Measurements from ENCODE around the gene KCTD13.

DNA sequence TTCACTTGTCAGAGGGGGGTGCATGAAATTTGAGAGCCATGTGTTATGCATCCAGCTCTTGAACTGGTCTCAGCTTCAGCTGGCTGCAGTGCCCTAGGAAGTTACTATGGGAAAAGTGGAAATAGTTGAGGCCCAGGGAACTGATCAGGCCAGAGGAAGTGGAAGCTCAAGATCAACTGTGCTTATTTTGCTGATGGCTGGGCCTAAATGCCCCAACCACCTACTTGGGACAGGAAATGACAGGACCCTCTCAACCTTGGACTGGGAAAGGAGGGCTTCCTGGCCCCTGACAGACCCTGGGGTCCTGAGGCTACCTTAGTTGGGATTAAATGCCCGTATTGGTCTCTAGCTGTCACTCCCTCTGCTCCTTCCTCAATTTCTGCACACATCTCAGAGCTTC, 46.5 kb upstream of the KCTD13 start:
- TF ChIP-seq STAT1 (conservative IDR thresholded peaks at IDR 0.05), result no peak
- no peak for TF ChIP-seq HDGF (IDR thresholded peaks at IDR 0.05)
- TF ChIP-seq TBL1XR1 (IDR thresholded peaks at IDR 0.05; ENCODE audit: low read depth, low read length), result no peak
- no peak for TF ChIP-seq ZNF274 (IDR thresholded peaks at IDR 0.05; ENCODE audit: insufficient read depth, insufficient read length)

All from GM12878 (cell line).